Body of pancreas (tissue), 4 donors: Measurements from ENCODE around the gene KRT3.

Source experiments
- POLR2A ChIP-seq, 3 donors: fragments of 450-650 bp; IDR thresholded peaks; one replicate each; pipeline ENCODE4 v1.6.1; 2016; ENCODE audit warnings: antibody characterized with exemption in 3 of 3, mild to moderate bottlenecking in 2 of 3
- TF ChIP-seq, protein P1 (sequence below), 7 experiments: fragments of 450-650 bp in 4 of 7; fragments of 200-600 bp in 3 of 7; sonication (generic) in 3 of 7; IDR thresholded peaks; one replicate each; pipeline ENCODE4 v1.5.1; 2016 to 2019; ENCODE audit warnings: antibody characterized with exemption in 7 of 7

DNA sequence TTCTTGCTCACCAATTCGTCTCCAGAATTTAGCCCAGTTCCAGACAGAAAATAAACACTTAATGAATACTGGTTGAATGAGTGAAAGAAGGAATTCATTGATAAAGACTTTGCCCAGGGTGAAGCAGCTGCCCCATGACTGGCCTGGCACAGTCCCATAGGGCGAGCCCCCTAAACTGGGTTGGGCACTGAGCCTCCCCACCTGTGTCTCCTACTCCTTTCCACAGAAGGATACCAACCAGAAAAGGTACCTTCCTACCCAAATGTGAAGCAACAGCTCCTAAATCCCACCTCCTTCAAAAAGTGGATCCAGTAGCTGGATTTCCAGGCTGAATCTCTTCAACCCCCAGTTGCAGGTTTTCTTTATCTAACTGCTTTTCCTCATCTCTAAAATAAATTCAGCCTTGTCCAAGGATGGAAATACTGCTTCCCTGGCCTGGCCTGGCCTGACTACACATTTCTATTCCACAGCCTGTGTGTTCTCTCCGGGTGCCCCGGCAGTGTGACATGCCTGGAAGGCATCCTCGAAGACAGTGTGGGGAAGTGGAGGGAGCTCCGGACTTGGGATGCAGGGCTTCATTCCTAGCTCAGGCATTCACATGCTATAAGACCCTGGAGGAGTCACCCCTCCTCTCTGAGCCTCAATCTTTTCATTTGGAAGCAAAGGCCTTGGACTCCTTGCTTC is 7.6 kb downstream of the KRT3 start:
- TF ChIP-seq, protein P1, sequence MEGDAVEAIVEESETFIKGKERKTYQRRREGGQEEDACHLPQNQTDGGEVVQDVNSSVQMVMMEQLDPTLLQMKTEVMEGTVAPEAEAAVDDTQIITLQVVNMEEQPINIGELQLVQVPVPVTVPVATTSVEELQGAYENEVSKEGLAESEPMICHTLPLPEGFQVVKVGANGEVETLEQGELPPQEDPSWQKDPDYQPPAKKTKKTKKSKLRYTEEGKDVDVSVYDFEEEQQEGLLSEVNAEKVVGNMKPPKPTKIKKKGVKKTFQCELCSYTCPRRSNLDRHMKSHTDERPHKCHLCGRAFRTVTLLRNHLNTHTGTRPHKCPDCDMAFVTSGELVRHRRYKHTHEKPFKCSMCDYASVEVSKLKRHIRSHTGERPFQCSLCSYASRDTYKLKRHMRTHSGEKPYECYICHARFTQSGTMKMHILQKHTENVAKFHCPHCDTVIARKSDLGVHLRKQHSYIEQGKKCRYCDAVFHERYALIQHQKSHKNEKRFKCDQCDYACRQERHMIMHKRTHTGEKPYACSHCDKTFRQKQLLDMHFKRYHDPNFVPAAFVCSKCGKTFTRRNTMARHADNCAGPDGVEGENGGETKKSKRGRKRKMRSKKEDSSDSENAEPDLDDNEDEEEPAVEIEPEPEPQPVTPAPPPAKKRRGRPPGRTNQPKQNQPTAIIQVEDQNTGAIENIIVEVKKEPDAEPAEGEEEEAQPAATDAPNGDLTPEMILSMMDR (IDR thresholded peaks at IDR 0.05): no peak
- no peak for TF ChIP-seq POLR2A (IDR thresholded peaks at IDR 0.05)
